H1 (cell line): ENCODE results near the gene SLC43A1. TPM values are rescaled to one million over a fixed set of nuclear protein-coding genes. Genes with fewer than 3 reads are reported as not detected.

Source experiments
- CHD2 ChIP-seq: IDR thresholded peaks from 2 replicates; pipeline ENCODE4 v1.6.1; 2012; ENCODE audit warnings: low read length, improper control_type of control experiment
- CTBP2 ChIP-seq: IDR thresholded peaks from 2 replicates; pipeline ENCODE4 v1.7.0; 2011; ENCODE audit warnings: borderline replicate concordance, mild to moderate bottlenecking, moderate library complexity, mixed read lengths, low read length; ENCODE audit not compliant: insufficient read depth, insufficient read length
- HDAC2 ChIP-seq, 2 experiments: fragments of 300-600 bp in 1 of 2; sonication (generic) in 1 of 2; IDR thresholded peaks; 2 replicates each; pipeline ENCODE4 v1.6.1; 2011 to 2012; ENCODE audit warnings: low read depth in 2 of 2, low read length in 2 of 2, mild to moderate bottlenecking in 2 of 2, moderate library complexity in 2 of 2, borderline replicate concordance in 1 of 2, inconsistent platforms in 1 of 2
- KDM4A ChIP-seq: IDR thresholded peaks from one replicate; pipeline ENCODE4 v1.7.1; 2012; ENCODE audit warnings: low read depth, mild to moderate bottlenecking, moderate library complexity, low read length, inconsistent platforms; ENCODE audit not compliant: severe bottlenecking
- RNF2 ChIP-seq: fragments of 200-900, 300-1000 bp; sonication (generic); IDR thresholded peaks from 2 replicates; pipeline ENCODE4 v1.7.1; 2016; ENCODE audit warnings: borderline replicate concordance, low read depth, mild to moderate bottlenecking, antibody characterized with exemption, low read length; ENCODE audit not compliant: poor library complexity, severe bottlenecking; ENCODE audit errors: missing control alignments
- RXRA ChIP-seq: IDR thresholded peaks from 2 replicates; pipeline ENCODE4 v1.6.1; 2011; ENCODE audit warnings: low read depth, mild to moderate bottlenecking, low read length, moderate library complexity; ENCODE audit not compliant: insufficient read depth
- polyA plus RNA-seq, 7 experiments: library from polyadenylated mRNA; depleted of rRNA in 3 of 7; stranded (reverse) in 5 of 7; unstranded in 2 of 7; fragments of >200 nt in 5 of 7; fragments of 200-250 nt in 2 of 7; gene quantifications; 1 replicate in 5 of 7; 2 replicates in 1 of 7; 4 replicates in 1 of 7; pipeline versions ENCODE4 v1.2.1 to v1.2.3, GENCODE V29; 2011 to 2013; ENCODE audit warnings: missing spikeins in 2 of 7, mixed read lengths in 2 of 7
- total RNA-seq: library from RNA; stranded (reverse); fragmentation: NEBNext Ultra II Directional; extraction: Animal tissue kit (Norgen Biotek cat#: 25700); gene quantifications from 2 replicates; pipeline ENCODE4 v1.2.1, GENCODE V29; 2021
- TF ChIP-seq, protein P1 (sequence below): fragments of 300-600 bp; sonication (generic); IDR thresholded peaks from 2 replicates; pipeline ENCODE4 v1.7.1; 2012; ENCODE audit warnings: low read length, moderate library complexity, mild to moderate bottlenecking, inconsistent platforms; ENCODE audit not compliant: insufficient replicate concordance
- TF ChIP-seq, protein P2 (sequence below): IDR thresholded peaks from 2 replicates; pipeline ENCODE4 v1.6.1; 2012; ENCODE audit warnings: low read length, inconsistent platforms

SLC43A1 gene
- total and polyA plus RNA-seq, 2 of the 8 experiments (the other 6 are each of a cell fraction or from before 2014, with no cell fraction given) = 34.5 to 58.0 TPM

DNA sequence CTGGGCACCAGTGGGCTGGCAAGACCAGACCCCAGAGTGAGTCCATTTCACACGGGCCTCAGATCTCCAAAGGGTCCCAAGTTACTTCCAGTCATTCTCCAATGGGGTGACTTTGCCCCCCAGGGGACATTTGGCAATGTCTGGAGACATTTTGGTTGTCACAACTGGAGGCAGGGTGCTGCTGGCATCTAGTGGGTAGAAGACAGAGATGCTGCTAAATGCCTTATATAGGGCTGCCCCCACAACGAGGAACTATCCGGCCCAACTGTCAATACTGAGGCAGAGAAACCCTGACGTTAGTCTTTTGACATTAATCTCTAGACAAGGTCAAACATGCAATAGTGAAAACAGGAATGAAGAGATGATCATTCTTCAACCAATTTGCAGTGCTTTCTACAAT is 48.8 kb downstream of the SLC43A1 start (continued):
- TF ChIP-seq, protein P1, sequence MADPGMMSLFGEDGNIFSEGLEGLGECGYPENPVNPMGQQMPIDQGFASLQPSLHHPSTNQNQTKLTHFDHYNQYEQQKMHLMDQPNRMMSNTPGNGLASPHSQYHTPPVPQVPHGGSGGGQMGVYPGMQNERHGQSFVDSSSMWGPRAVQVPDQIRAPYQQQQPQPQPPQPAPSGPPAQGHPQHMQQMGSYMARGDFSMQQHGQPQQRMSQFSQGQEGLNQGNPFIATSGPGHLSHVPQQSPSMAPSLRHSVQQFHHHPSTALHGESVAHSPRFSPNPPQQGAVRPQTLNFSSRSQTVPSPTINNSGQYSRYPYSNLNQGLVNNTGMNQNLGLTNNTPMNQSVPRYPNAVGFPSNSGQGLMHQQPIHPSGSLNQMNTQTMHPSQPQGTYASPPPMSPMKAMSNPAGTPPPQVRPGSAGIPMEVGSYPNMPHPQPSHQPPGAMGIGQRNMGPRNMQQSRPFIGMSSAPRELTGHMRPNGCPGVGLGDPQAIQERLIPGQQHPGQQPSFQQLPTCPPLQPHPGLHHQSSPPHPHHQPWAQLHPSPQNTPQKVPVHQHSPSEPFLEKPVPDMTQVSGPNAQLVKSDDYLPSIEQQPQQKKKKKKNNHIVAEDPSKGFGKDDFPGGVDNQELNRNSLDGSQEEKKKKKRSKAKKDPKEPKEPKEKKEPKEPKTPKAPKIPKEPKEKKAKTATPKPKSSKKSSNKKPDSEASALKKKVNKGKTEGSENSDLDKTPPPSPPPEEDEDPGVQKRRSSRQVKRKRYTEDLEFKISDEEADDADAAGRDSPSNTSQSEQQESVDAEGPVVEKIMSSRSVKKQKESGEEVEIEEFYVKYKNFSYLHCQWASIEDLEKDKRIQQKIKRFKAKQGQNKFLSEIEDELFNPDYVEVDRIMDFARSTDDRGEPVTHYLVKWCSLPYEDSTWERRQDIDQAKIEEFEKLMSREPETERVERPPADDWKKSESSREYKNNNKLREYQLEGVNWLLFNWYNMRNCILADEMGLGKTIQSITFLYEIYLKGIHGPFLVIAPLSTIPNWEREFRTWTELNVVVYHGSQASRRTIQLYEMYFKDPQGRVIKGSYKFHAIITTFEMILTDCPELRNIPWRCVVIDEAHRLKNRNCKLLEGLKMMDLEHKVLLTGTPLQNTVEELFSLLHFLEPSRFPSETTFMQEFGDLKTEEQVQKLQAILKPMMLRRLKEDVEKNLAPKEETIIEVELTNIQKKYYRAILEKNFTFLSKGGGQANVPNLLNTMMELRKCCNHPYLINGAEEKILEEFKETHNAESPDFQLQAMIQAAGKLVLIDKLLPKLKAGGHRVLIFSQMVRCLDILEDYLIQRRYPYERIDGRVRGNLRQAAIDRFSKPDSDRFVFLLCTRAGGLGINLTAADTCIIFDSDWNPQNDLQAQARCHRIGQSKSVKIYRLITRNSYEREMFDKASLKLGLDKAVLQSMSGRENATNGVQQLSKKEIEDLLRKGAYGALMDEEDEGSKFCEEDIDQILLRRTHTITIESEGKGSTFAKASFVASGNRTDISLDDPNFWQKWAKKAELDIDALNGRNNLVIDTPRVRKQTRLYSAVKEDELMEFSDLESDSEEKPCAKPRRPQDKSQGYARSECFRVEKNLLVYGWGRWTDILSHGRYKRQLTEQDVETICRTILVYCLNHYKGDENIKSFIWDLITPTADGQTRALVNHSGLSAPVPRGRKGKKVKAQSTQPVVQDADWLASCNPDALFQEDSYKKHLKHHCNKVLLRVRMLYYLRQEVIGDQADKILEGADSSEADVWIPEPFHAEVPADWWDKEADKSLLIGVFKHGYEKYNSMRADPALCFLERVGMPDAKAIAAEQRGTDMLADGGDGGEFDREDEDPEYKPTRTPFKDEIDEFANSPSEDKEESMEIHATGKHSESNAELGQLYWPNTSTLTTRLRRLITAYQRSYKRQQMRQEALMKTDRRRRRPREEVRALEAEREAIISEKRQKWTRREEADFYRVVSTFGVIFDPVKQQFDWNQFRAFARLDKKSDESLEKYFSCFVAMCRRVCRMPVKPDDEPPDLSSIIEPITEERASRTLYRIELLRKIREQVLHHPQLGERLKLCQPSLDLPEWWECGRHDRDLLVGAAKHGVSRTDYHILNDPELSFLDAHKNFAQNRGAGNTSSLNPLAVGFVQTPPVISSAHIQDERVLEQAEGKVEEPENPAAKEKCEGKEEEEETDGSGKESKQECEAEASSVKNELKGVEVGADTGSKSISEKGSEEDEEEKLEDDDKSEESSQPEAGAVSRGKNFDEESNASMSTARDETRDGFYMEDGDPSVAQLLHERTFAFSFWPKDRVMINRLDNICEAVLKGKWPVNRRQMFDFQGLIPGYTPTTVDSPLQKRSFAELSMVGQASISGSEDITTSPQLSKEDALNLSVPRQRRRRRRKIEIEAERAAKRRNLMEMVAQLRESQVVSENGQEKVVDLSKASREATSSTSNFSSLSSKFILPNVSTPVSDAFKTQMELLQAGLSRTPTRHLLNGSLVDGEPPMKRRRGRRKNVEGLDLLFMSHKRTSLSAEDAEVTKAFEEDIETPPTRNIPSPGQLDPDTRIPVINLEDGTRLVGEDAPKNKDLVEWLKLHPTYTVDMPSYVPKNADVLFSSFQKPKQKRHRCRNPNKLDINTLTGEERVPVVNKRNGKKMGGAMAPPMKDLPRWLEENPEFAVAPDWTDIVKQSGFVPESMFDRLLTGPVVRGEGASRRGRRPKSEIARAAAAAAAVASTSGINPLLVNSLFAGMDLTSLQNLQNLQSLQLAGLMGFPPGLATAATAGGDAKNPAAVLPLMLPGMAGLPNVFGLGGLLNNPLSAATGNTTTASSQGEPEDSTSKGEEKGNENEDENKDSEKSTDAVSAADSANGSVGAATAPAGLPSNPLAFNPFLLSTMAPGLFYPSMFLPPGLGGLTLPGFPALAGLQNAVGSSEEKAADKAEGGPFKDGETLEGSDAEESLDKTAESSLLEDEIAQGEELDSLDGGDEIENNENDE = no peak
- TF ChIP-seq, protein P2, sequence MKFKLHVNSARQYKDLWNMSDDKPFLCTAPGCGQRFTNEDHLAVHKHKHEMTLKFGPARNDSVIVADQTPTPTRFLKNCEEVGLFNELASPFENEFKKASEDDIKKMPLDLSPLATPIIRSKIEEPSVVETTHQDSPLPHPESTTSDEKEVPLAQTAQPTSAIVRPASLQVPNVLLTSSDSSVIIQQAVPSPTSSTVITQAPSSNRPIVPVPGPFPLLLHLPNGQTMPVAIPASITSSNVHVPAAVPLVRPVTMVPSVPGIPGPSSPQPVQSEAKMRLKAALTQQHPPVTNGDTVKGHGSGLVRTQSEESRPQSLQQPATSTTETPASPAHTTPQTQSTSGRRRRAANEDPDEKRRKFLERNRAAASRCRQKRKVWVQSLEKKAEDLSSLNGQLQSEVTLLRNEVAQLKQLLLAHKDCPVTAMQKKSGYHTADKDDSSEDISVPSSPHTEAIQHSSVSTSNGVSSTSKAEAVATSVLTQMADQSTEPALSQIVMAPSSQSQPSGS = no peak
- TF ChIP-seq HDAC2 (IDR thresholded peaks at IDR 0.05; ENCODE audit: borderline replicate concordance in 1 of 2, low read depth in 2 of 2, low read length in 2 of 2) = no peak
- no peak for TF ChIP-seq KDM4A
- TF ChIP-seq RXRA = no peak
- no peak for TF ChIP-seq RNF2
- no peak for TF ChIP-seq CHD2
- no peak for TF ChIP-seq CTBP2
